ENCODE results near the gene PHLDA3.

DNA sequence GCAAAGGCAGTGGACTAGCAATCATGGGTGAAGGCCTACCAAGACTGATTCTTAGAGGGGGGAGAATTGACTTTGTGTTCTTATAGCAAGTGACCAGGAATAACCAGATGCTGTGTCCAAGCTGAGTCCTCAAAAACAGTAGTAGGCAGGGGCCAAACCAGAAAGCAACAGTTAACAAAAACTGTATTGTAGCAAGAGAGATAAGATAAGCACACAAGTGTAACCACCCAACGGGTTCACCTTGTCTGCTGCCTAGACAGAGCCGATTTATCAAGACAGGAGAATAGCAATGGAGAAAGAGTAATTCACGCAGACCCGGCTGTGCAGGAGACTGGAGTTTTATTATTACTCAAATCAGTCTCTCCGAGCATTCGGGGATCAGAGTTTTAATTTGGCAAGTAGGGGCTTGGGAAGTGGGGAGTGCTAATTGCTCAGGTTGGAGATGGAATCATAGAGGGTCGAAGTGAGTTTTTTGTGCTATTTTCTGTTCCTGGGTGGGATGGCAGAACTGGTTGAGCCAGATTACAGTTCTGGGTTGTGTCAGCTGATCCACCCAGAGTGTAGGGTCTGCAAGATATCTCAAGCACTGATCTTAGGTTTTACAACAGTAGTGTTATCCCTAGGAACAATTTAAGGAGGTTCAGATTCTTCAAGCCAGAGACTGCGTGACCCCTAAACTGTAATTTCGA, 46.2 kb upstream of the PHLDA3 start:
- TF ChIP-seq, protein P1, sequence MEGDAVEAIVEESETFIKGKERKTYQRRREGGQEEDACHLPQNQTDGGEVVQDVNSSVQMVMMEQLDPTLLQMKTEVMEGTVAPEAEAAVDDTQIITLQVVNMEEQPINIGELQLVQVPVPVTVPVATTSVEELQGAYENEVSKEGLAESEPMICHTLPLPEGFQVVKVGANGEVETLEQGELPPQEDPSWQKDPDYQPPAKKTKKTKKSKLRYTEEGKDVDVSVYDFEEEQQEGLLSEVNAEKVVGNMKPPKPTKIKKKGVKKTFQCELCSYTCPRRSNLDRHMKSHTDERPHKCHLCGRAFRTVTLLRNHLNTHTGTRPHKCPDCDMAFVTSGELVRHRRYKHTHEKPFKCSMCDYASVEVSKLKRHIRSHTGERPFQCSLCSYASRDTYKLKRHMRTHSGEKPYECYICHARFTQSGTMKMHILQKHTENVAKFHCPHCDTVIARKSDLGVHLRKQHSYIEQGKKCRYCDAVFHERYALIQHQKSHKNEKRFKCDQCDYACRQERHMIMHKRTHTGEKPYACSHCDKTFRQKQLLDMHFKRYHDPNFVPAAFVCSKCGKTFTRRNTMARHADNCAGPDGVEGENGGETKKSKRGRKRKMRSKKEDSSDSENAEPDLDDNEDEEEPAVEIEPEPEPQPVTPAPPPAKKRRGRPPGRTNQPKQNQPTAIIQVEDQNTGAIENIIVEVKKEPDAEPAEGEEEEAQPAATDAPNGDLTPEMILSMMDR (IDR thresholded peaks at IDR 0.05), result no peak
- no peak for TF ChIP-seq POLR2A (IDR thresholded peaks at IDR 0.05)
